H1 (cell line): ENCODE measurements around the gene ARPP19. TPM values are rescaled to one million over a fixed set of nuclear protein-coding genes. Genes with fewer than 3 reads are reported as not detected.

Experiments used
- CTCF ChIA-PET: fragments of 300-600 bp; sonication (Branson Sonifier 250); formaldehyde crosslinking; loops from one replicate; lab custom pipeline; 2021; ENCODE audit not compliant: partially characterized antibody; lab: Charles Lee
- POLR2A ChIA-PET: fragments of 300-600 bp; sonication (Branson Sonifier 250); formaldehyde crosslinking; loops from one replicate; lab custom pipeline; 2021; ENCODE audit warnings: inconsistent platforms; ENCODE audit not compliant: partially characterized antibody; lab: Charles Lee
- DNase-seq, 2 experiments: peaks; one replicate each; pipeline versions ENCODE4 v3.0.0 to v3.0.0-alpha.2; 2010 to 2022; ENCODE audit warnings: low spot score in 2 of 2, low read depth in 1 of 2, mixed read lengths in 1 of 2
- FAIRE-seq: peaks from 2 replicates; lab custom pipeline; 2011; peaks lifted over from hg19 to GRCh38; lab: Jason Lieb, UNC
- H2AFZ ChIP-seq: 2 replicates; pipeline ENCODE4 v1.8.1; 2012; ENCODE audit warnings: low read length, inconsistent platforms
- H2AK5ac ChIP-seq: 2 replicates; pipeline ENCODE4 v1.6.1; 2013; ENCODE audit warnings: low read depth, low read length
- H2BK120ac ChIP-seq: replicated peaks from 2 replicates; pipeline ENCODE3; 2013; ENCODE audit warnings: low read depth, low read length, inconsistent platforms
- H2BK12ac ChIP-seq: 2 replicates; pipeline ENCODE4 v1.6.1; 2013; ENCODE audit warnings: low read depth, low read length
- H2BK15ac ChIP-seq: 2 replicates; pipeline ENCODE4 v1.6.1; 2013; ENCODE audit warnings: low read length
- H2BK20ac ChIP-seq: 2 replicates; pipeline ENCODE4 v1.6.1; 2013; ENCODE audit warnings: low read length
- H2BK5ac ChIP-seq: 2 replicates; pipeline ENCODE4 v1.6.1; 2013; ENCODE audit warnings: low read depth, low read length
- H3K14ac ChIP-seq: 2 replicates; pipeline ENCODE4 v1.6.1; 2013; ENCODE audit warnings: inconsistent platforms; ENCODE audit not compliant: insufficient read length
- H3K18ac ChIP-seq: 2 replicates; pipeline ENCODE4 v1.6.1; 2013; ENCODE audit warnings: low read length; ENCODE audit errors: extremely low read depth
- H3K23ac ChIP-seq: 2 replicates; pipeline ENCODE4 v1.6.1; 2013; ENCODE audit warnings: inconsistent platforms; ENCODE audit not compliant: insufficient read length
- H3K23me2 ChIP-seq: 2 replicates; pipeline ENCODE4 v1.6.1; 2013; ENCODE audit warnings: low read depth, low read length
- H3K27ac ChIP-seq: 2 replicates; pipeline ENCODE4 v1.6.1; 2011; ENCODE audit warnings: low read depth, low read length, inconsistent platforms
- H3K27me3 ChIP-seq, 4 experiments: replicated peaks in 1 of 4; 1 replicate in 1 of 4; 2 replicates in 3 of 4; pipeline versions ENCODE4 v1.6.1 to v1.8.1; 2011 to 2013; ENCODE audit warnings: low read length in 3 of 4, mild to moderate bottlenecking in 3 of 4, inconsistent platforms in 2 of 4, mixed read lengths in 2 of 4, moderate library complexity in 1 of 4; ENCODE audit not compliant: control insufficient read depth in 3 of 4, insufficient read depth in 3 of 4; ENCODE audit errors: extremely low read depth in 1 of 4
- H3K36me3 ChIP-seq, 4 experiments: 2 replicates each; pipeline versions ENCODE4 v1.6.1 to v1.8.1; 2011 to 2013; ENCODE audit warnings: mild to moderate bottlenecking in 4 of 4, low read length in 3 of 4, moderate library complexity in 2 of 4, control low read depth in 1 of 4, inconsistent platforms in 1 of 4; ENCODE audit not compliant: insufficient read depth in 4 of 4, control insufficient read depth in 2 of 4
- H3K4ac ChIP-seq: replicated peaks from 2 replicates; pipeline ENCODE3; 2013; ENCODE audit warnings: low read length, low read depth, mixed read lengths, inconsistent platforms; ENCODE audit not compliant: insufficient read length
- H3K4me1 ChIP-seq, 4 experiments: replicated peaks in 1 of 4; 1 replicate in 1 of 4; 2 replicates in 3 of 4; pipeline versions ENCODE4 v1.6.1 to v1.8.1; 2011 to 2013; ENCODE audit warnings: low read length in 3 of 4, inconsistent platforms in 2 of 4, mixed read lengths in 1 of 4; ENCODE audit not compliant: insufficient read depth in 4 of 4, control insufficient read depth in 3 of 4
- H3K4me2 ChIP-seq, 2 experiments: 2 replicates each; pipeline versions ENCODE4 v1.6.1 to v1.8.1; 2011 to 2013; ENCODE audit warnings: low read depth in 2 of 2, low read length in 2 of 2, control low read depth in 1 of 2, inconsistent platforms in 1 of 2, mild to moderate bottlenecking in 1 of 2; ENCODE audit not compliant: insufficient read depth in 1 of 2
- H3K4me3 ChIP-seq, 4 experiments: fragments of 200-600, 300-600 bp in 1 of 4; sonication (generic), shearing (Covaris generic), sonication (Bioruptor Twin) in 1 of 4; 2 replicates each; pipeline versions ENCODE4 v1.5.1 to v1.8.1; 2011 to 2016; ENCODE audit warnings: low read length in 4 of 4, low read depth in 3 of 4, control low read depth in 2 of 4, inconsistent platforms in 2 of 4, mild to moderate bottlenecking in 2 of 4, mixed read lengths in 1 of 4, moderate library complexity in 1 of 4; ENCODE audit not compliant: insufficient read depth in 2 of 4; ENCODE audit errors: extremely low read depth in 1 of 4
- H3K56ac ChIP-seq: replicated peaks from 2 replicates; pipeline ENCODE3; 2013; ENCODE audit warnings: low read depth, mild to moderate bottlenecking, mixed read lengths, low read length, inconsistent platforms; ENCODE audit not compliant: insufficient read length
- H3K79me1 ChIP-seq: 2 replicates; pipeline ENCODE4 v1.6.1; 2013; ENCODE audit warnings: low read depth, low read length, control low read depth
- H3K79me2 ChIP-seq, 2 experiments: 2 replicates each; pipeline versions ENCODE4 v1.6.1 to v1.8.1; 2012 to 2013; ENCODE audit warnings: low read length in 2 of 2, mild to moderate bottlenecking in 2 of 2, inconsistent platforms in 1 of 2; ENCODE audit not compliant: insufficient read depth in 2 of 2, control insufficient read depth in 1 of 2
- H3K9ac ChIP-seq, 4 experiments: replicated peaks in 1 of 4; 1 replicate in 1 of 4; 2 replicates in 3 of 4; pipeline versions ENCODE4 v1.6.1 to v1.8.1; 2011 to 2013; ENCODE audit warnings: low read depth in 3 of 4, low read length in 3 of 4, control low read depth in 2 of 4, mild to moderate bottlenecking in 2 of 4, moderate library complexity in 2 of 4, inconsistent platforms in 1 of 4; ENCODE audit errors: extremely low read depth in 1 of 4
- H3K9me3 ChIP-seq, 2 experiments: 2 replicates each; pipeline versions ENCODE4 v1.6.1 to v1.8.1; 2012 to 2013; ENCODE audit warnings: mild to moderate bottlenecking in 2 of 2, moderate library complexity in 2 of 2, control low read depth in 1 of 2, inconsistent platforms in 1 of 2, low read depth in 1 of 2, low read length in 1 of 2, mixed read lengths in 1 of 2; ENCODE audit not compliant: insufficient read depth in 2 of 2
- H4K20me1 ChIP-seq, 2 experiments: replicated peaks in 1 of 2; 2 replicates each; pipeline versions ENCODE3 to v1.8.1; 2011 to 2013; ENCODE audit warnings: inconsistent platforms in 2 of 2, low read length in 2 of 2, mild to moderate bottlenecking in 1 of 2; ENCODE audit not compliant: insufficient read depth in 2 of 2, control insufficient read depth in 1 of 2
- H4K5ac ChIP-seq: 2 replicates; pipeline ENCODE4 v1.6.1; 2013; ENCODE audit warnings: low read length, low read depth, mixed read lengths, inconsistent platforms; ENCODE audit not compliant: insufficient read length
- H4K8ac ChIP-seq: 2 replicates; pipeline ENCODE4 v1.8.0; 2013; ENCODE audit warnings: mild to moderate bottlenecking, moderate library complexity, low read length, inconsistent platforms; ENCODE audit not compliant: insufficient read depth; ENCODE audit errors: extremely low read depth
- H4K91ac ChIP-seq: replicated peaks from 2 replicates; pipeline ENCODE3; 2013; ENCODE audit warnings: low read length, mixed read lengths, inconsistent platforms; ENCODE audit not compliant: insufficient read length
- CEBPB ChIP-seq: IDR thresholded peaks from 2 replicates; pipeline ENCODE4 v1.6.1; 2012; ENCODE audit warnings: low read depth, low read length
- NRF1 ChIP-seq: IDR thresholded peaks from 2 replicates; pipeline ENCODE4 v1.6.1; 2011; ENCODE audit warnings: mild to moderate bottlenecking, low read depth, low read length, improper control_type of control experiment
- WGBS, 2 experiments: shearing (Covaris generic) in 1 of 2; methylation state at CpG; one replicate each; pipeline versions ENCODE4 v1.1.6 to v1.1.7; 2013 to 2015; ENCODE audit warnings: low lambda C conversion rate in 2 of 2, mixed read lengths in 2 of 2, inconsistent platforms in 1 of 2, low coverage in 1 of 2, missing lambda C conversion rate in 1 of 2; ENCODE audit not compliant: insufficient replicate concordance in 2 of 2, insufficient coverage in 1 of 2, insufficient read length in 1 of 2; ENCODE audit errors: extremely low coverage in 1 of 2, missing lambda C conversion rate in 1 of 2; 5-methylcytosine and 5-hydroxymethylcytosine counted together
- polyA plus RNA-seq, 7 experiments: library from polyadenylated mRNA; depleted of rRNA in 3 of 7; stranded (reverse) in 5 of 7; unstranded in 2 of 7; fragments of >200 nt in 5 of 7; fragments of 200-250 nt in 2 of 7; gene quantifications; 1 replicate in 5 of 7; 2 replicates in 1 of 7; 4 replicates in 1 of 7; pipeline versions ENCODE4 v1.2.1 to v1.2.3, GENCODE V29; 2011 to 2013; ENCODE audit warnings: missing spikeins in 2 of 7, mixed read lengths in 2 of 7
- total RNA-seq: library from RNA; stranded (reverse); fragmentation: NEBNext Ultra II Directional; extraction: Animal tissue kit (Norgen Biotek cat#: 25700); gene quantifications from 2 replicates; pipeline ENCODE4 v1.2.1, GENCODE V29; 2021

Gene ARPP19
- total and polyA plus RNA-seq, 2 of the 8 experiments (the other 6 are each of a cell fraction or from before 2014, with no cell fraction given), result 81.9 to 274 TPM

- no peak overlapping the region for H3K18ac ChIP-seq
- no peak for FAIRE-seq
- 93% methylated on average over 3 of the region's 3 CpGs; no CpG with 5 or more reads in 1 of the 2 experiments for WGBS, 2 experiments
Observed at GRCh38 chr15:52540374-52541012, 28.3 kb downstream of the ARPP19 start.

More at GRCh38 chr15:52540374-52541012, 28.3 kb downstream of the ARPP19 start:
- peak; percentile 36; the same call in 1 of the 2 replicates for TF ChIP-seq CEBPB
- no peak for TF ChIP-seq NRF1
- Histone ChIP-seq H3K79me1 (no peaks in the 10 kb centered on the region), H2BK20ac (no peak overlapping the region), H4K20me1 (no peaks in the 10 kb centered on the region), H3K27ac (no peak overlapping the region), H3K79me2 (no peaks in the 10 kb centered on the region), H4K5ac (no peak overlapping the region), H3K27me3 (no peaks in the 10 kb centered on the region), H3K14ac (no peak overlapping the region), H3K4me3 (no peak overlapping the region), H2AFZ (no peak overlapping the region), H3K9me3 (peaks cover 8 to 14% of the 10 kb centered on the region in 2 experiments; a peak in 3 of 4 replicates), H3K4me1 (no peaks in the 10 kb centered on the region), H3K36me3 (no peaks in the 10 kb centered on the region), H4K91ac (no peak overlapping the region), H2BK5ac (no peak overlapping the region), H3K4me2 (no peak overlapping the region), H2AK5ac (no peak overlapping the region), H2BK15ac (no peak overlapping the region), H3K9ac (no peak overlapping the region), H3K56ac (no peak overlapping the region), H2BK12ac (no peak overlapping the region), H3K23me2 (no peaks in the 10 kb centered on the region), H3K4ac (no peak overlapping the region), H2BK120ac (no peak overlapping the region), H3K23ac (no peak overlapping the region), H4K8ac (no peak overlapping the region; the same call in 1 of the 2 replicates)
- DNase-seq, result no peak
- ChIA-PET CTCF (no interaction called here), POLR2A (no interaction called here)
